Endodermal cell (in vitro differentiated cells): Measurements from ENCODE around the gene SBF2. TPM values are rescaled to one million over a fixed set of nuclear protein-coding genes. Genes with fewer than 3 reads are reported as not detected.

Source experiments
- DNase-seq: peaks from one replicate; pipeline ENCODE4 v3.0.0-alpha.2; 2017
- H3K27ac ChIP-seq: 2 replicates; pipeline ENCODE4 v1.5.1; 2013; ENCODE audit warnings: mild to moderate bottlenecking, low read depth, low read length, moderate library complexity
- H3K27me3 ChIP-seq: 2 replicates; pipeline ENCODE4 v1.6.1; 2013; ENCODE audit warnings: mild to moderate bottlenecking, low read length, moderate library complexity; ENCODE audit not compliant: insufficient read depth, control insufficient read depth, poor library complexity, severe bottlenecking
- H3K36me3 ChIP-seq: 2 replicates; pipeline ENCODE4 v1.7.0; 2013; ENCODE audit warnings: mild to moderate bottlenecking, low read length, moderate library complexity; ENCODE audit not compliant: control insufficient read depth, insufficient read depth
- H3K4me1 ChIP-seq: one replicate; pipeline ENCODE4 v1.7.0; 2013; ENCODE audit warnings: low read length; ENCODE audit not compliant: control insufficient read depth, insufficient read depth
- H3K4me3 ChIP-seq: 2 replicates; pipeline ENCODE4 v1.5.1; 2013; ENCODE audit warnings: mild to moderate bottlenecking, low read length, moderate library complexity
- H3K9ac ChIP-seq: 2 replicates; pipeline ENCODE4 v1.6.1; 2013; ENCODE audit warnings: mild to moderate bottlenecking, low read length, moderate library complexity; ENCODE audit not compliant: poor library complexity, severe bottlenecking; ENCODE audit errors: extremely low read depth
- H3K9me3 ChIP-seq: 2 replicates; pipeline ENCODE4 v1.6.1; 2013; ENCODE audit warnings: mild to moderate bottlenecking, low read length, moderate library complexity; ENCODE audit not compliant: control insufficient read depth
- H3K27ac Mint-ChIP-seq: 2 replicates; pipeline ENCODE4 v1.8.0; 2020; ENCODE audit warnings: mixed read lengths
- H3K27me3 Mint-ChIP-seq: 2 replicates; pipeline ENCODE4 v1.8.0; 2021; ENCODE audit warnings: mild to moderate bottlenecking, mixed read lengths; ENCODE audit not compliant: insufficient read depth
- H3K36me3 Mint-ChIP-seq: 2 replicates; pipeline ENCODE4 v1.8.0; 2020; ENCODE audit warnings: low read depth, mixed read lengths
- H3K4me1 Mint-ChIP-seq: 2 replicates; pipeline ENCODE4 v1.8.0; 2020; ENCODE audit warnings: mixed read lengths
- H3K4me3 Mint-ChIP-seq: 2 replicates; pipeline ENCODE4 v1.8.0; 2020; ENCODE audit warnings: mild to moderate bottlenecking, moderate library complexity, mixed read lengths
- H3K9me3 Mint-ChIP-seq: 2 replicates; pipeline ENCODE4 v1.8.0; 2020; ENCODE audit warnings: mild to moderate bottlenecking, mixed read lengths
- WGBS, 2 experiments: methylation state at CpG; one replicate each; pipeline versions ENCODE4 v1.1.5 to v1.1.7; 2013; ENCODE audit warnings: missing lambda C conversion rate in 2 of 2, mixed read lengths in 1 of 2; ENCODE audit not compliant: insufficient coverage in 1 of 2, insufficient read length in 1 of 2; 5-methylcytosine and 5-hydroxymethylcytosine counted together
- total RNA-seq, 2 donors: library from RNA; stranded (reverse); fragmentation: NEBNext Ultra II Directional in 1 of 2; extraction: Animal tissue kit (Norgen Biotek cat#: 25700) in 1 of 2; gene quantifications; 2 replicates in 1 of 2; 3 replicates in 1 of 2; pipeline ENCODE4 v1.2.1, GENCODE V29; 2021
- TF ChIP-seq, protein P1 (sequence below): fragments of 200-600 bp; sonication (generic); conservative IDR thresholded peaks from 2 replicates; pipeline ENCODE4 v1.5.0; 2021; ENCODE audit warnings: antibody characterized with exemption, mild to moderate bottlenecking

Gene SBF2
- total RNA-seq, 2 donors from 2014 or later: 27.1 to 32.5 TPM

DNA sequence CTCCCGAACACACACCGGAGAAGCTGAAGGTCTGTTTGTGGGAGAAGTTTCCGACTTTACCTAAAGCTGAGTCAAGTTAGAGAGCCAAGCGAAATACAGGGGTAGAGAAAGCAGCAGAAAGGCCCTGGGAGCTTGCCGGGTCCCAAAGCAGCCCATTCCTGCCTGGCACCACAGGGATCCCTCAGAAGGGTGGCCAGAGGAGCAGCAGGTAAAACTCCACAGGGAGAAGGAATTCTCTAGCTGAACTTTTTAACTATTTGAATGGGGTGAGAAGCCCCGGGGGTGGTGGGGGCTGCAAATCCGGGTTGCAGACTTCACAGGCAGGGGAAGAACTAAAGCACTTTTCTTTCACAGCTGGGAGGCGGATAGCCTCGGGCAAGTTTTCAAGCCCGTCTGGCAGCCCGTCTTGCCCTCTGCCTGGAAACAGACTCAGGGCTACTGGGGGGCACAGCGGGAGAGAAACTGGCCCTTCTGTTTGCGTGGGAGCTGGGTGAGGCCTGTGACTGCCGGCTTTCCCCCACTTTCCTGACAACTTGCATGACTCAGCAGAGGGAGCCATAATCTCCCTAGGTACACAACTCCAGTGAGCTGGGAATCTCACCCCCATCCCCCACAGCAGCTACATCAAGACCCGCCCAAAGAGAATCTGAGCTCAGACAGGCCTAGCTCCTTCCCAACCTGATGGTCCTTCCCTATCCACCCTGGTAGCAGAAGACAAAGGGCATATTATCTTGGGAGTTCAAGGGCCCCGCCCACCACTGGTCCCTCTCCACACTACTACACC is 311.0 kb downstream of the SBF2 start:
- peak overlapping the region; percentile 97 for H3K27ac Mint-ChIP-seq
- peaks cover 26% of the 10 kb centered on the region for H3K4me1 Mint-ChIP-seq
- DNase-seq: peak; percentile 91
- Histone ChIP-seq H3K27ac (peak overlapping the region; percentile 74), H3K36me3 (peaks cover 9% of the 10 kb centered on the region), H3K4me3 (peak overlapping the region; percentile 58), H3K9ac (peak overlapping the region; percentile 62), H3K4me1 (peaks cover 4% of the 10 kb centered on the region), H3K27me3 (no peaks in the 10 kb centered on the region), H3K9me3 (peaks cover 59% of the 10 kb centered on the region)
- 62 to 68% methylated on average over 13 to 16 of the region's 16 CpGs for WGBS, 2 experiments
- no peak overlapping the region for H3K4me3 Mint-ChIP-seq
- TF ChIP-seq, protein P1, sequence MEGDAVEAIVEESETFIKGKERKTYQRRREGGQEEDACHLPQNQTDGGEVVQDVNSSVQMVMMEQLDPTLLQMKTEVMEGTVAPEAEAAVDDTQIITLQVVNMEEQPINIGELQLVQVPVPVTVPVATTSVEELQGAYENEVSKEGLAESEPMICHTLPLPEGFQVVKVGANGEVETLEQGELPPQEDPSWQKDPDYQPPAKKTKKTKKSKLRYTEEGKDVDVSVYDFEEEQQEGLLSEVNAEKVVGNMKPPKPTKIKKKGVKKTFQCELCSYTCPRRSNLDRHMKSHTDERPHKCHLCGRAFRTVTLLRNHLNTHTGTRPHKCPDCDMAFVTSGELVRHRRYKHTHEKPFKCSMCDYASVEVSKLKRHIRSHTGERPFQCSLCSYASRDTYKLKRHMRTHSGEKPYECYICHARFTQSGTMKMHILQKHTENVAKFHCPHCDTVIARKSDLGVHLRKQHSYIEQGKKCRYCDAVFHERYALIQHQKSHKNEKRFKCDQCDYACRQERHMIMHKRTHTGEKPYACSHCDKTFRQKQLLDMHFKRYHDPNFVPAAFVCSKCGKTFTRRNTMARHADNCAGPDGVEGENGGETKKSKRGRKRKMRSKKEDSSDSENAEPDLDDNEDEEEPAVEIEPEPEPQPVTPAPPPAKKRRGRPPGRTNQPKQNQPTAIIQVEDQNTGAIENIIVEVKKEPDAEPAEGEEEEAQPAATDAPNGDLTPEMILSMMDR: no peak
- peaks cover 58% of the 10 kb centered on the region for H3K36me3 Mint-ChIP-seq
- H3K27me3 Mint-ChIP-seq: peaks cover 2% of the 10 kb centered on the region
- peaks cover 52% of the 10 kb centered on the region for H3K9me3 Mint-ChIP-seq

DNA sequence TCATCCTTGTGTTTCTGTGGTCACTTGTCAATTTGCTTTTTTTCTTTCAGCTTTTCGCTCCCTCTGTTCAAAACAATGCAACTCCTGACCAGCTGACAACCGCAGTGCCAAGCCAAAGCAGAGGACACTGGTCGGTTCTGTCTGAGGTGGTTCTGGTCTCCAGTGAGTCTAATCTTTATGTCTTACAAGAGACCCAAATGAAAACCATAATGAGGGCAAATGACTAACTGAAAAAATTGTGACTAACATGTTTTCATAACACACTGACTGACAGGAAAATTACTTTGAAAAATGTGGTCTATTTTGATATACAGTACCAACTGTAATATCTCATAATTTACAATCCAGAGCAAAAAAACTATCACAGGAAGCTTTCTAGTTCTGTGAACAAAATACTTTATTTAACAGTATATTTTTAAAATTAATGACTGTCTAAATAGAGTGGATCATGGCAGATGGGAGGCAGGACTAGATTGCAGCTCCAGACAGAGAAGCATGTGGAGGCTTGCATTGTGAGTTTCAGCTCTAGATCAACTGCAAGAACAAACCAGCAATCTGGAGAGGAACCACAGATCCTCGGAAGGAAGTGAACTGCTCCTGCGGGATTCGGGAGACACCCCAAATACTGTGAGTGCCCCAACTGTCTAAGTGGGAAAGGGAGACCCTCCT is 311.8 kb downstream of the SBF2 start:
- H3K9me3 Mint-ChIP-seq: peaks cover 45% of the 10 kb centered on the region
- 83 to 85% methylated on average over 2 to 6 of the region's 6 CpGs for WGBS, 2 experiments
- H3K36me3 Mint-ChIP-seq: peaks cover 50% of the 10 kb centered on the region
- H3K27ac ChIP-seq: peak overlapping the region; percentile 74
- H3K9me3 ChIP-seq: peaks cover 52% of the 10 kb centered on the region
- DNase-seq: no peak
- peak overlapping the region; percentile 62 for H3K9ac ChIP-seq
- TF ChIP-seq, protein P1: no peak
- no peak overlapping the region for H3K4me3 Mint-ChIP-seq
- peaks cover 9% of the 10 kb centered on the region for H3K36me3 ChIP-seq
- H3K4me1 Mint-ChIP-seq: peaks cover 30% of the 10 kb centered on the region
- H3K4me1 ChIP-seq: peaks cover 4% of the 10 kb centered on the region
- H3K27me3 Mint-ChIP-seq: peaks cover 2% of the 10 kb centered on the region
- no peaks in the 10 kb centered on the region for H3K27me3 ChIP-seq
- H3K27ac Mint-ChIP-seq: peak overlapping the region; percentile 97
- peak overlapping the region; percentile 58 for H3K4me3 ChIP-seq

DNA sequence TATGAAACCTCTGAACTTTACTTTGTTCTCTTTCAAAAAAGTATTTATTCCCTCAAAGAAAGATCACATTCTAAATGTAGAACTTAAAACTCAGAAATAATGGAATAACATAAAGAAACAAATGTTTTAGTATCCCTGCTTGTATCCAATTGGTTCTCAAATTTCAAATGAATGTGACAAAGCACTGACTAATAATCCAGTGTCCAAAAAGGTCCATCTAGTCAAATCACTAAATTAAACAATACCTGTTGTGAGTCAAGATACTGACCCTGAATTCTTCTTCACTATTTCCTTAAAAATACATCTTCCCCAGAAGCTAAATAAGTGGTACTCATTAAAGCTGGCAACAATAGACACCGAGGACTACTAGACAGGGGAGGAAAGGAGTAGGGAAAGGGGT is 313.1 kb downstream of the SBF2 start:
- Histone ChIP-seq H3K4me1 (peaks cover 4% of the 10 kb centered on the region), H3K4me3 (peak overlapping the region; percentile 33), H3K9me3 (peaks cover 45% of the 10 kb centered on the region), H3K36me3 (peaks cover 9% of the 10 kb centered on the region), H3K27me3 (no peaks in the 10 kb centered on the region), H3K27ac (no peak overlapping the region), H3K9ac (no peak overlapping the region)
- no peak for DNase-seq
- H3K27me3 Mint-ChIP-seq: peaks cover 2% of the 10 kb centered on the region
- peaks cover 40% of the 10 kb centered on the region for H3K36me3 Mint-ChIP-seq
- H3K4me1 Mint-ChIP-seq: peaks cover 30% of the 10 kb centered on the region
- peaks cover 31% of the 10 kb centered on the region for H3K9me3 Mint-ChIP-seq
- H3K4me3 Mint-ChIP-seq: no peak overlapping the region
- TF ChIP-seq, protein P1: no peak
- H3K27ac Mint-ChIP-seq: no peak overlapping the region
- 86% methylated on average over 1 of the region's 1 CpG; no CpG with 5 or more reads in 1 of the 2 experiments for WGBS, 2 experiments
